OCI-LY7 (cell line): Measurements from ENCODE around the gene GLIS2.

ENCODE experiments used
- CTCF ChIP-seq: fragments of 200-600 bp; sonication (generic); conservative IDR thresholded peaks from 2 replicates; pipeline ENCODE4 v1.5.1; 2014; ENCODE audit warnings: mild to moderate bottlenecking, antibody characterized with exemption, low read length, moderate library complexity, mixed read lengths
- EZH2phosphoT487 ChIP-seq: fragments of 200-600 bp; sonication (generic); IDR thresholded peaks from 2 replicates; pipeline ENCODE4 v1.6.1; 2018; ENCODE audit warnings: low read depth, borderline replicate concordance, mild to moderate bottlenecking, mixed run types, antibody characterized with exemption, low read length, moderate library complexity, mixed read lengths

GRCh38 chr16:4295581-4295980 is 20.3 kb upstream of the GLIS2 start:
- TF ChIP-seq CTCF: no peak
- no peak for TF ChIP-seq EZH2phosphoT487
